Bone marrow (tissue), 2 donors: ENCODE data around the gene ARL4C.
"Not testable (repeated sequence)": the region's sequence is repeated elsewhere in the genome, so short reads cannot be mapped to it uniquely, and the experiment has no call there.

Experiments
- DNase-seq, 2 donors: peaks; one replicate each; lab custom pipeline; 2025; lab: John Stamatoyannopoulos, UW

Gene ARL4C

GRCh38 chr2:234476766-234477165 is 20.1 kb downstream of the ARL4C start:
- DNase-seq, result no peak

- DNase-seq, result no peak
Observed at GRCh38 chr2:234474654-234475053, 22.2 kb downstream of the ARL4C start.

- DNase-seq, result no peak
Observed at GRCh38 chr2:234472155-234472554, 24.7 kb downstream of the ARL4C start.

GRCh38 chr2:234469972-234470371 is 26.9 kb downstream of the ARL4C start:
- no peak for DNase-seq

- no peak for DNase-seq
Observed at GRCh38 chr2:234469251-234469845, 27.5 kb downstream of the ARL4C start.

- no peak for DNase-seq
Observed at GRCh38 chr2:234468503-234468902, 28.4 kb downstream of the ARL4C start.

GRCh38 chr2:234467289-234467688 is 29.6 kb downstream of the ARL4C start:
- no peak for DNase-seq

- DNase-seq, result no peak
Observed at GRCh38 chr2:234464291-234464645, 32.6 kb downstream of the ARL4C start.

GRCh38 chr2:234463626-234464290 is 33.1 kb downstream of the ARL4C start:
- no peak for DNase-seq

- DNase-seq, result no peak
Observed at GRCh38 chr2:234462218-234462992, 34.5 kb downstream of the ARL4C start.

GRCh38 chr2:234459401-234460009 is 37.4 kb downstream of the ARL4C start:
- no peak for DNase-seq

- DNase-seq, result no peak
Observed at GRCh38 chr2:234458466-234458865, 38.4 kb downstream of the ARL4C start.

GRCh38 chr2:234457421-234457820 is 39.5 kb downstream of the ARL4C start:
- no peak for DNase-seq

GRCh38 chr2:234455246-234455645 is 41.6 kb downstream of the ARL4C start:
- DNase-seq, result not testable (repeated sequence)

GRCh38 chr2:234454433-234454832 is 42.4 kb downstream of the ARL4C start:
- no peak for DNase-seq

GRCh38 chr2:234453216-234453615 is 43.7 kb downstream of the ARL4C start:
- DNase-seq, result no peak

- no peak for DNase-seq
Observed at GRCh38 chr2:234451852-234452625, 44.8 kb downstream of the ARL4C start.

- DNase-seq, result no peak
Observed at GRCh38 chr2:234451242-234451641, 45.6 kb downstream of the ARL4C start.

GRCh38 chr2:234450431-234451124 is 46.3 kb downstream of the ARL4C start:
- no peak for DNase-seq

GRCh38 chr2:234448506-234449184 is 48.2 kb downstream of the ARL4C start:
- DNase-seq, result no peak

- DNase-seq, result no peak
Observed at GRCh38 chr2:234447963-234448362, 48.9 kb downstream of the ARL4C start.
